Mucosa of rectum (tissue), 2 donors: ENCODE data around the gene HECTD1.
A peak's percentile ranks its signal among the peaks of the same experiment; 100 is the strongest.
"Not testable (repeated sequence)": the region's sequence is repeated elsewhere in the genome, so short reads cannot be mapped to it uniquely, and the experiment has no call there.

Source experiments
- H3K27ac ChIP-seq, 2 donors: one replicate each; pipeline ENCODE4 v1.7.0; 2013; ENCODE audit warnings: inconsistent platforms in 2 of 2, low read depth in 2 of 2, low read length in 2 of 2
- H3K27me3 ChIP-seq, 2 donors: one replicate each; pipeline ENCODE4 v1.7.0; 2013; ENCODE audit warnings: low read length in 2 of 2; ENCODE audit not compliant: control insufficient read depth in 2 of 2, insufficient read depth in 2 of 2
- H3K36me3 ChIP-seq, 2 donors: one replicate each; pipeline ENCODE4 v1.7.0; 2013; ENCODE audit warnings: low read length in 2 of 2; ENCODE audit not compliant: control insufficient read depth in 2 of 2, insufficient read depth in 2 of 2
- H3K4me1 ChIP-seq, 2 donors: one replicate each; pipeline ENCODE4 v1.7.0; 2013; ENCODE audit warnings: low read length in 2 of 2, mild to moderate bottlenecking in 1 of 2; ENCODE audit not compliant: control insufficient read depth in 2 of 2, insufficient read depth in 2 of 2
- H3K4me3 ChIP-seq, 2 donors: one replicate each; pipeline ENCODE4 v1.7.0; 2013; ENCODE audit warnings: low read length in 2 of 2
- H3K9ac ChIP-seq, 2 donors: one replicate each; pipeline ENCODE4 v1.7.0; 2013; ENCODE audit warnings: low read length in 2 of 2, low read depth in 1 of 2, mild to moderate bottlenecking in 1 of 2
- H3K9me3 ChIP-seq, 2 donors: one replicate each; pipeline ENCODE4 v1.7.0; 2013; ENCODE audit warnings: low read length in 2 of 2; ENCODE audit not compliant: control insufficient read depth in 2 of 2
- donor health status: healthy.
- donor health status: Normal muscosa, but diverticular disease.

HECTD1 gene

DNA sequence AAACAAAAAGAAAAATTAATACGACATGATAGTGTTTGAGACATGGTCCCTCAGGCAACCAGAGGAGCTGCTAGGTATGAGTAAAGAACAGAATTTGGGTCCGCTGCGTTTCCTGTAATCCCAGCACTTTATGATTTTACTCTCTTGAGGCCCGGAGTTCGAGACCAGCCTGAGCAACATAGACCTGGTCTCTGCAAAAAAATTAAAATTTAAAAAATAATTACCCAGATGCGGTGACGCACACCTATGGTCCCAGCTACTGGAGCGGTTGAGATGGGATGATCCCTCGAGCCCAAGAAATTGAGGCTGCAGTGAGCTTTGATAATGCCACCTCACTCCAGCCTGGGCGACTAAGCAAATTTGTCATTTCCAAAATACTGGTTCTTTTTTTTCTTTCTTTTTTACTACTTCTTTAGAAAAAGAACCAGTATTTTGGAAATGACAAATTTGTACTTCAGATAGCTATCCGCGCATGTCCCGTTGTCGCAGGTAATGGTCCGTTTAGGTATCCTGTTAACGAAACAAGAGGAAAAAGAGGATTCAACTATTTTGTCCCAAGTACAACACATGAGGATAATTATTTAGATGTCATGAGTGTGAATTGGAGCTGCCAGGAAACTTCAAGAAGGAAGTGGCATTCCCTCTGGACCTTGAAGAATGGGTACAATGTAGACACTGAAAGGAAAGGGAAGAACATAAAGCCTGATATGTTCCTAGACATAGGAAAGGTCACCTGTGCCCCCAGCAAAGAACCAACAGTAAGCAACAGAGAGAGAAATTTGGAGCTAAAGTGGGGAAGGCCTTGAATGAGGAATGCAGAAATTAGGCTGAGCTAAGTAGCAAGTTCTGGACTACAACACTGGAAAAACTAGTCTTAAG lies 1.2 kb upstream of the HECTD1 start:
- H3K4me1 ChIP-seq: peaks cover 11 to 16% of the 10 kb centered on the region in 2 donors
- peak overlapping the region; percentile 98 to 99 for H3K9ac ChIP-seq
- H3K27ac ChIP-seq: peak overlapping the region; percentile 99
- H3K27me3 ChIP-seq: no peaks in the 10 kb centered on the region
- H3K4me3 ChIP-seq: peak overlapping the region; percentile 80 to 90
- H3K9me3 ChIP-seq: no peaks in the 10 kb centered on the region
- no peaks in the 10 kb centered on the region for H3K36me3 ChIP-seq

GRCh38 chr14:31207287-31207754 lies 272 bp downstream of the HECTD1 start:
- Histone ChIP-seq H3K36me3 (peaks cover 0 to 2% of the 10 kb centered on the region in 2 donors), H3K9me3 (no peaks in the 10 kb centered on the region), H3K27me3 (no peaks in the 10 kb centered on the region), H3K9ac (peak overlapping the region; percentile 88 to 99), H3K4me1 (peaks cover 11 to 16% of the 10 kb centered on the region in 2 donors), H3K4me3 (peak overlapping the region; percentile 80 to 90), H3K27ac (peak overlapping the region; percentile 99)

DNA sequence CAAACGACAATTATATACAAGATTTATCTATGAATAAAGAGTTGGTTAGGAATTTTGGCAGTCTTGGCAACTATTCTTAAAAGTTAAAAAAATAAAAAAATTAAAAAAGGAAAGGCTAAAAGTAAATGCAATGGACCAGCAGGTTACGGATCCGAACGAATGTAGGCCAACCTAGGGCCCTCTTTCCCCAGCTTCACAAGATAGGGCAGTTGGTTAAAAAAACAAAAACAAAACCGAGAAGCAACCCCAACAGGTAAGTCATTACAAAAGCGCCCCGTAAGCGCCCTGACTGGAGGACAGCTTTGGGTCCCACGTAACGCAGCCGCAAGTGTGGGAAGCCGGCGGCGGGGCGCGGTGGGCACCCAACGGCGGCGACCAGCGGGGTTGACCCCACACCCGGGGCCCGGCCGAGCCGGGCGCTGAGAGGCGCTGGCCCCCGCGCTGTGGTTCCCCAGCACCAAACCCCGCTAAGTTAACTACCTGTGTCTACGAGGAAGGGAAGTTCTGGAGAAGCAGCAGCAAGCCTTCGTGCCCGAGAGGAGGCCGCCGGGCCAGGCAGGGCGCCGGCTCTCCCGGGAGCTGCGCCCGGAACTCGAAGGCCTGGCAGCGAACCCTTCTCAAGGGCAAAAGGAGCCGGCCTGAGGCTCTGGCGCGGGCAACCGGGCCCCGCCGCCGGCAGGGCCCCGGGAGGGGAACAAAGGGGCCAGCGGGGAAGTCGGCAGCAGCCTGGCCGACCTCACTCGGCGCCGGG lies 882 bp downstream of the HECTD1 start:
- H3K4me3 ChIP-seq: peak overlapping the region; percentile 80 to 90
- peaks cover under 1 to 4% of the 10 kb centered on the region in 2 donors for H3K36me3 ChIP-seq
- H3K9ac ChIP-seq: peak overlapping the region; percentile 88 to 99
- no peaks in the 10 kb centered on the region for H3K9me3 ChIP-seq
- H3K27me3 ChIP-seq: no peaks in the 10 kb centered on the region
- H3K4me1 ChIP-seq: peaks cover 11 to 16% of the 10 kb centered on the region in 2 donors
- peak overlapping the region; percentile 99 for H3K27ac ChIP-seq

- H3K27me3 ChIP-seq: no peaks in the 10 kb centered on the region
- H3K9ac ChIP-seq: peak overlapping the region; percentile 88 to 99
- no peaks in the 10 kb centered on the region for H3K9me3 ChIP-seq
- H3K4me3 ChIP-seq: peak overlapping the region; percentile 80 to 90
- peaks cover 11 to 16% of the 10 kb centered on the region in 2 donors for H3K4me1 ChIP-seq
- H3K27ac ChIP-seq: peak overlapping the region; percentile 12 to 99
- H3K36me3 ChIP-seq: peaks cover 2 to 4% of the 10 kb centered on the region in 2 donors
Measured at GRCh38 chr14:31205681-31206535, 1.7 kb downstream of the HECTD1 start.

DNA sequence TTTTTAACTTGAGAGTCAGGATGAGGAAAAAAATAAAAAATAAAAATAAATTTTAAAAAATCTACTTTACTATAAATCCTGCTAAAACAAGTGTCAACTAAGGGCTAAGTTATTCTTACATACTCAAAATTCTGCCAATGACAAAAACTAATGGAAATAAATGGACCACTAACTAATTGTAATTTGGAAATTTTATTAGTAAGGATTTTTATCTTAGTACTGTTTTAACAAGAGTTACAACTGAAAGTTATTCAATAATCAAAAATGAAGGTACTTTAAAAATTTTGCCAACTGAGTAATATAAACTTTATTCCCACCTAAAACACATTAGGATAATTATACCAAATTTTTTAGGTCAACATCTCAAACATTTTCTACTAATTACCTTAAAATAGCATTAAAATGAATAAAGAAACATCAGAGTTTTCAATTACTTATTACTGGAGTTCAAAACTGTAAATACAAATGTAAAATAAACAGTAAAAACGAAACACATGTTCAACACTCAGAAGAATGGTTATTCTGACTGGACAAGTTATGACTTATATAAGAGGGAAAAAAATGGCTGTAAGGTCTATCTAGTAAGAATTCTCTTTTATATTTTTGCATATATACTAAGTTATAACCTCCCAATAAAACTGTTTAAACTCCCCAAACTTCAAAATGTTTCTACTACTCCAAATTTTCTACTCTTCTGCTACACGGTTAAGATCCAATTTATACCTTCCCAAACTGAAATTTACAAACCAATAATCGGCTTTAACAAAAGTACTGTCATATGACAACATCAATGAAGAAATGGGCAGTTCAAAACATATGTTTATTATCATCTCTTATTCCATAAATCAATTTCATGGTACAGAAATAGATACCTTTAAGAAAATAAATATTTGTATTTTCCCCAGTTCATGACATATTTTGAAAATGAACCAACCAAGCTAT lies 2.7 kb downstream of the HECTD1 start:
- Histone ChIP-seq H3K4me3 (peak overlapping the region; percentile 80 to 90), H3K27ac (peak overlapping the region in 1 of 2 donors; percentile 12), H3K4me1 (peaks cover 11 to 16% of the 10 kb centered on the region in 2 donors), H3K9ac (peak overlapping the region in 1 of 2 donors; percentile 99), H3K27me3 (no peaks in the 10 kb centered on the region), H3K36me3 (peaks cover 2 to 4% of the 10 kb centered on the region in 2 donors), H3K9me3 (no peaks in the 10 kb centered on the region)

GRCh38 chr14:31203899-31204592 lies 3.5 kb downstream of the HECTD1 start:
- H3K4me3 ChIP-seq: not testable (repeated sequence)

GRCh38 chr14:31203414-31203742 lies 4.2 kb downstream of the HECTD1 start:
- peaks cover 5 to 10% of the 10 kb centered on the region in 2 donors for H3K4me1 ChIP-seq

More at GRCh38 chr14:31203899-31204592, 3.5 kb downstream of the HECTD1 start:
- not testable (repeated sequence) for H3K9ac ChIP-seq, H3K36me3 ChIP-seq, H3K27ac ChIP-seq, H3K9me3 ChIP-seq, H3K27me3 ChIP-seq
- peaks cover 11 to 16% of the 10 kb centered on the region in 2 donors for H3K4me1 ChIP-seq

GRCh38 chr14:31201111-31201510 lies 6.5 kb downstream of the HECTD1 start:
- H3K36me3 ChIP-seq: peaks cover 4 to 5% of the 10 kb centered on the region in 2 donors
- no peaks in the 10 kb centered on the region for H3K27me3 ChIP-seq
- no peak overlapping the region for H3K4me3 ChIP-seq
- no peak overlapping the region for H3K27ac ChIP-seq
- H3K4me1 ChIP-seq: peaks cover 3 to 6% of the 10 kb centered on the region in 2 donors
- no peaks in the 10 kb centered on the region for H3K9me3 ChIP-seq
- H3K9ac ChIP-seq: no peak overlapping the region

More at GRCh38 chr14:31203414-31203742, 4.2 kb downstream of the HECTD1 start:
- Histone ChIP-seq H3K36me3 (peaks cover 2 to 4% of the 10 kb centered on the region in 2 donors), H3K27ac (no peak overlapping the region), H3K9ac (no peak overlapping the region), H3K4me3 (no peak overlapping the region), H3K9me3 (no peaks in the 10 kb centered on the region), H3K27me3 (no peaks in the 10 kb centered on the region)
